BJ (cell line): ENCODE results near the gene DRD4. TPM values are rescaled to one million over a fixed set of nuclear protein-coding genes. Genes with fewer than 3 reads are reported as not detected.
A peak's percentile ranks its signal among the peaks of the same experiment; 100 is the strongest.

ENCODE experiments used
- CTCF ChIA-PET: fragments of 350-600 bp; formaldehyde crosslinking; extraction: SDS; loops from one replicate; lab custom pipeline; 2021; ENCODE audit warnings: antibody characterized with exemption, inconsistent platforms; lab: Yijun Ruan, JAX
- POLR2A ChIA-PET: fragments of 300-600 bp; sonication (Branson Sonifier 250); formaldehyde crosslinking; extraction: SDS; loops from one replicate; lab custom pipeline; 2021; ENCODE audit warnings: antibody characterized with exemption; lab: Charles Lee
- DNase-seq: peaks from one replicate; pipeline ENCODE4 v3.0.0-alpha.2; 2011; ENCODE audit warnings: low read depth
- H3K27me3 ChIP-seq: 2 replicates; pipeline ENCODE4 v1.6.0; 2011; ENCODE audit warnings: low read length; ENCODE audit not compliant: control insufficient read depth, insufficient read depth
- H3K36me3 ChIP-seq: 2 replicates; pipeline ENCODE4 v1.5.1; 2011; ENCODE audit warnings: low read length; ENCODE audit not compliant: control insufficient read depth, insufficient read depth
- H3K4me3 ChIP-seq: 2 replicates; pipeline ENCODE4 v1.5.1; 2011; ENCODE audit warnings: low read depth, mild to moderate bottlenecking, control low read depth, low read length
- polyA plus RNA-seq: library from polyadenylated mRNA; depleted of rRNA; stranded (reverse); fragments of >200 nt; gene quantifications from 2 replicates; pipeline ENCODE4 v1.2.3, GENCODE V29; 2011
- TF ChIP-seq, protein P1 (sequence below): IDR thresholded peaks from 2 replicates; pipeline ENCODE4 v1.5.1; 2011; ENCODE audit warnings: low read depth, mild to moderate bottlenecking, control low read depth, inconsistent platforms, low read length, moderate library complexity; ENCODE audit not compliant: insufficient read depth

Gene DRD4
- polyA plus RNA-seq, 1 experiment = not detected

DNA sequence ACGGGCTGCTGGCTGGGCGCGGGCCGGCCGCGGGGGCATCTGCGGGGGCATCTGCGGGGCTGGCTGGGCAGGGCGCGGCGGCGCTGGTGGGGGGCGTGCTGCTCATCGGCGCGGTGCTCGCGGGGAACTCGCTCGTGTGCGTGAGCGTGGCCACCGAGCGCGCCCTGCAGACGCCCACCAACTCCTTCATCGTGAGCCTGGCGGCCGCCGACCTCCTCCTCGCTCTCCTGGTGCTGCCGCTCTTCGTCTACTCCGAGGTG lies 194 bp downstream of the DRD4 start:
- Histone ChIP-seq H3K4me3 (peak overlapping the region; percentile 16; the same call in 1 of the 2 replicates), H3K36me3 (peaks cover 3% of the 10 kb centered on the region), H3K27me3 (peaks cover 3% of the 10 kb centered on the region; the same call in 1 of the 2 replicates)
- no peak for DNase-seq
- POLR2A ChIA-PET = no interaction called here
- CTCF ChIA-PET = no interaction called here
- TF ChIP-seq, protein P1, sequence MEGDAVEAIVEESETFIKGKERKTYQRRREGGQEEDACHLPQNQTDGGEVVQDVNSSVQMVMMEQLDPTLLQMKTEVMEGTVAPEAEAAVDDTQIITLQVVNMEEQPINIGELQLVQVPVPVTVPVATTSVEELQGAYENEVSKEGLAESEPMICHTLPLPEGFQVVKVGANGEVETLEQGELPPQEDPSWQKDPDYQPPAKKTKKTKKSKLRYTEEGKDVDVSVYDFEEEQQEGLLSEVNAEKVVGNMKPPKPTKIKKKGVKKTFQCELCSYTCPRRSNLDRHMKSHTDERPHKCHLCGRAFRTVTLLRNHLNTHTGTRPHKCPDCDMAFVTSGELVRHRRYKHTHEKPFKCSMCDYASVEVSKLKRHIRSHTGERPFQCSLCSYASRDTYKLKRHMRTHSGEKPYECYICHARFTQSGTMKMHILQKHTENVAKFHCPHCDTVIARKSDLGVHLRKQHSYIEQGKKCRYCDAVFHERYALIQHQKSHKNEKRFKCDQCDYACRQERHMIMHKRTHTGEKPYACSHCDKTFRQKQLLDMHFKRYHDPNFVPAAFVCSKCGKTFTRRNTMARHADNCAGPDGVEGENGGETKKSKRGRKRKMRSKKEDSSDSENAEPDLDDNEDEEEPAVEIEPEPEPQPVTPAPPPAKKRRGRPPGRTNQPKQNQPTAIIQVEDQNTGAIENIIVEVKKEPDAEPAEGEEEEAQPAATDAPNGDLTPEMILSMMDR = no peak

DNA sequence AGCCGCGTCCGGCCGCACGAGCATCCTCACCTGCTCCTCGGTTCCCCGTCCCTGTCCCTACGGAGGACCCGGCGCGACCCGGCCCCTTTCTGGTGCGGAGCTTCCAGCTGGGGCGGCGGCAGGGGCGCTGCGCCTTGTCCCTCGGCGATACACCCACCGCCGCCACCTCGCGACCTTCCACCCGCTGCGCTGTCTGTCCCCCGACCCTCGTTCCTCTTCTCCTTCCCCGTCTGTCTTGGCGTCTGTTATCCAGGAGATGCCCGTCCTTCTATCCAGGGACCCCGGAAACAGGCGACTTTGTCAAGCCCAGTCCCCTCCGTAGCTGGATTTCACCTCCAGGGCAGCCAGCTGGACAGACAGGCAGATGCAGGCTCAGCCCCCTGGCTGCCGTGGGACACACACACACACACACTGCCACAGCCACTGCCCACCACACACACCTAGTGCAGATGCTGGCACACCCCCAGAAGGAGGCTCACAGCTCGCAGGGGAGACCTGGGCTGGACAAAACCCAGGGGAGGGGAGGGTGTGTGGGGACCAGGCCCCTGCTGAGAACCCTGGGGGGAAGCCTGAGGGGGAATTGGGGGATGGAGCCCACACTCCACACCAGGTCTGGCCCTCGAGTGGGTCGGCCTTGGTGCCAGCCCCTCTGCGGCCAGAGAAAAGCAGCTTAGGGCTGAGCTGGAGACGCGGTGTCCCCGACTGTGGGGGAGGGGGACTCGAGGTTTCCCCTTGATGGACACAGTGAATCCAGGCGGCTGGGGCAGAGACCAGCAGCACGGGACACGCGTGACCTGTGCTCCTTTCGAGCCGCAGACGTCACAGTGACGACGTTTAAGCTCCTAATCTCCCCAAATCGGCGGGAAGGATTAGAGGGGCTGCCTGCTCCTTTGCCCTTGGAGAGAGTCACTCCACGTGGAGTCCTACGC lies 788 bp downstream of the DRD4 start:
- POLR2A ChIA-PET = no interaction called here
- Histone ChIP-seq H3K27me3 (peaks cover 3% of the 10 kb centered on the region; the same call in 1 of the 2 replicates), H3K36me3 (peaks cover 3% of the 10 kb centered on the region), H3K4me3 (peak overlapping the region; percentile 16; the same call in 1 of the 2 replicates)
- TF ChIP-seq, protein P1 = no peak
- CTCF ChIA-PET = interaction anchor here (0.9 kb wide), 1 partner anchor 84 kb away, joined by 7 read pairs; no protein-coding TSS in a partner anchor
- DNase-seq = no peak

DNA sequence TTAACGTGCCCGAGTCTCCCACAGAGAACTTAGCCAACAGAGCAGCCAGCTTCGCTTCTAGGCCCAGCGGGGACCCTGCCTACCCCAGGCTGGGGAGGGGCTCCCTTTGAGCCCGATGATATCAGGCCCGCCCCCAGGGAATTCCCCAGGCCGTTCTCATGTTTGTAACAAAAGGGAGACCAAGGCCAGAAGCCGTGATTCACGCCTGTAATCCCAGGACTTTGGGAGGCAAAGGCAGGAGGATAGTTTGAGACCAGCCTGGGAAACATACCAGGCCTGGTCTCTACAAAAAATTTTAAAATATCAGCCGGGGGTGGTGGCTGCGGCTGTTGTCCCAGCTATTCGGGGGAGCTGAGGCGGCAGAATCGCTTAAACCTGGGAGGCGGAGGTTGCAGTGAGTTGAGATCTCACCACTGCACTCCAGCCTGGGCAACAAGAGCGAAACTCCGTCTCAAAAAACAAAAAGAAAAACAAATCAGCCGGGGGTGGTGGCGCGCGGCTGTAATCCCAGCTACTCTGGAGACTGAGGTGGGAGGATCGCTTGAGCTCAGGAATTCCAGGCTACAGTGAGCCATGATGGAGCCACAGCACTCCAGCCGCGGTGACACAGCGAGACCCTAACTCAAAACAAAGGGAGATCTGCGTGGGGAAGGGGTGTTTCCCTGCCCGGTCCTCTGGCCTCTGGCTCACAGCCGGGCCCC lies 1.7 kb downstream of the DRD4 start:
- H3K4me3 ChIP-seq = no peak overlapping the region
- no peak for DNase-seq
- CTCF ChIA-PET = interaction anchor here (0.9 kb wide), 1 partner anchor 85 kb away, joined by 7 read pairs; no protein-coding TSS in a partner anchor
- TF ChIP-seq, protein P1 = no peak
- POLR2A ChIA-PET = no interaction called here
- peaks cover 3% of the 10 kb centered on the region; the same call in 1 of the 2 replicates for H3K27me3 ChIP-seq
- H3K36me3 ChIP-seq = peaks cover 3% of the 10 kb centered on the region

DNA sequence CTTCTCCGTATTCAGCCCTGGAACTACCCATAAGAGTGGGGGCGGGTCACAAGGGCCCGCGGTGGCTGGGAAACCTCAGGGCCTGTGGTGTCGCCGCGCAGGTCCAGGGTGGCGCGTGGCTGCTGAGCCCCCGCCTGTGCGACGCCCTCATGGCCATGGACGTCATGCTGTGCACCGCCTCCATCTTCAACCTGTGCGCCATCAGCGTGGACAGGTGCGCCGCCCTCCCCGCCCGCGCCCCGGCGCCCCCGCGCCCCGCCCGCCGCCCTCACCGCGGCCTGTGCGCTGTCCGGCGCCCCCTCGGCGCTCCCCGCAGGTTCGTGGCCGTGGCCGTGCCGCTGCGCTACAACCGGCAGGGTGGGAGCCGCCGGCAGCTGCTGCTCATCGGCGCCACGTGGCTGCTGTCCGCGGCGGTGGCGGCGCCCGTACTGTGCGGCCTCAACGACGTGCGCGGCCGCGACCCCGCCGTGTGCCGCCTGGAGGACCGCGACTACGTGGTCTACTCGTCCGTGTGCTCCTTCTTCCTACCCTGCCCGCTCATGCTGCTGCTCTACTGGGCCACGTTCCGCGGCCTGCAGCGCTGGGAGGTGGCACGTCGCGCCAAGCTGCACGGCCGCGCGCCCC lies 2.4 kb downstream of the DRD4 start:
- peaks cover 6% of the 10 kb centered on the region for H3K36me3 ChIP-seq
- ChIA-PET CTCF (no interaction called here), POLR2A (no interaction called here)
- TF ChIP-seq, protein P1 = no peak
- no peak overlapping the region for H3K4me3 ChIP-seq
- H3K27me3 ChIP-seq = peaks cover 3% of the 10 kb centered on the region; the same call in 1 of the 2 replicates
- DNase-seq = no peak
